GM18858 (cell line): Measurements from ENCODE around the gene SELENON.

Experiments
- ATAC-seq: cut with Tn5 transposase; IDR thresholded peaks from one replicate; pipeline ENCODE4 v1.9.1; 2021; ENCODE audit not compliant: unreplicated experiment

Gene SELENON

DNA sequence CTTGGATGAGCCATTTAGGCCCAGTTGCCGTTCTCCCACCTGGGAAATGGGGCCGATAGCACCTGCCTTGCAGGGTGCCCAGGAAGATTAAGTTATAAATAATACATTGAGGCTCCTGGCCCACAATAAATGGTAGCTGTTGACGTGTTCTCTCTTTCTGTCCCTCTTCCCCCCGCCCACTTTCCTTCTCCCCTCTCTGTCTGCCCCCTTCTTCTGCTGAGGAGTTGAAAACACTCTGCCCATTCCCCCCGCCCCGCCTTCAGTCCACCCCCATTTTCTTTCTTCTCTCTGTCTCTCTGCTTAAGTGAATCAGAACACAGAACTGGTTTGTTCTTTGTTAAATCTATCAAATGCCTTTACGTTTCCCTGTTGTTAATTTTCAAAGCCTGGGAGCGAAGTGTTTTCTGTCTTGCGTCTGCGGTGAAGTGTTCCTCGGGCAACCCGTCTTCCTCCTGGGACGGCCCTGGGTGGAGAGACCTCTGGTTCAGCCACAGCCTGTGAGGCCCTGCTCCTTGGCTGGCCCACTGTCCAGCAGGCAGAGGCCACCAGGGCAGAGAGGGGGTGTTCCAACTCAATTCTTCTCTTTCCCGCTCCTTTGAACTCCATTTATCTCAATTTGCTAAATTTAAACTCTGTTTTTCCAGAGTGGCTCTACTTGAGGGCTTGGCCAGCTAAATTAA, 29.3 kb upstream of the SELENON start:
- ATAC-seq: no peak

DNA sequence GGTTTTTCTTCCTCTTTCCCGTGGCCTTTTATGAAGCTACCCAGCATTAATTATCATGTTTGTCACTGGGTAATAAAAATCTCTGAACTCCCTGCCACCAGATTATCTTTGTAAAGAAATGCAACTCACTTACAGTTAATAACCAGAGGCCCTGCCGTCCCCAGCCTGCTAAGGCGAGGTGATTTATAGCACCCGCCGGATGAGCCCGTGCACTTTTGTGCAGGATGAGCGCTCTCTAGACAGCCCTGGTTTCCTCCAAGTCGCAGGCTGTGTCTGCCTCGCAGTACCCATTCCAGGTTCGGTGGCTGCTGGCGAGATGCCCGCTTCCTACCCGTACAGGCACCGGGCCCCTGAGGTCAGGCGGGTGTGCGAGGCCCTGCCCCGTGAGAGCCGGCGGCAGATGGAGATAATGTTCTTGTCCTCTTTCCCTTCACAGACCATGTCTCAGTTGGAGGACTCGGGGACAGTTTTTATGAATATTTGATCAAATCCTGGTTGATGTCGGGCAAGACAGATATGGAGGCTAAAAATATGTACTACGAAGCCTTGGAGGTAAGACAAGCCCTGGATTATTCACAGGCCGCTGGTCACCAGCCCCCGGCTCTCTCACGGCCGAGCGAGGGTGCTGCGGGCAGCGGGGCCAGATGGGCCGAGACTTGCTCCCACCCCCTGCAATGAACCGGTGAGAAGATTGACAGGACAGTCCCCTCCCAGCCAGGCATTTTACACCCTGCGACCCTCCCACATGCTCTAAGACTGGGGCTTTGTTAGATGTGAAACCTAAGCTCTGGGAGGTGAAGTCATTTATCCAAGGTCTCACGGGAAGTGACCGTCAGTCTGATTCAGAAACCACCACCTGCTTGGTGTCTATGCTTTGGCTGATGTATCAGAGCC, 28.5 kb upstream of the SELENON start:
- ATAC-seq: no peak

DNA sequence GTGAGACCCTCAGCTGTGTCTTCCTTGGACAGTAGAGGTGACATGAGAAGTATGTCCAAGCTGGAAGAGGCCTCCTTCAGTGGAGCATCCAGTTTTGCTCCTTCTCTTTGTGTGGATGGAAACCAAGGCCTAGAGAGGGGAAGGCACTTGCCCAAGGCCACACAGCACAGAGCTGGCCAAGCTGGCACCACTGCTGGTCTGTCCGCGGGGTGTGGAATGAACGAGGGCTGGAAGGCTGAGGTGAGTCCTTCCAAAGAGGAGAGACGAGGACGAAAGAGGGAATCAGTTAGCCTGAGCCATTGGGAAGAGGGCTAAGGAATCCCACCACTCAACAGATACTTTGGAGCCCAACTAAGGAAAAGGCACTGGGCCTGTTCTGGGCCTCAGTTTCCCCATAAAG, 27.8 kb upstream of the SELENON start:
- no peak for ATAC-seq

DNA sequence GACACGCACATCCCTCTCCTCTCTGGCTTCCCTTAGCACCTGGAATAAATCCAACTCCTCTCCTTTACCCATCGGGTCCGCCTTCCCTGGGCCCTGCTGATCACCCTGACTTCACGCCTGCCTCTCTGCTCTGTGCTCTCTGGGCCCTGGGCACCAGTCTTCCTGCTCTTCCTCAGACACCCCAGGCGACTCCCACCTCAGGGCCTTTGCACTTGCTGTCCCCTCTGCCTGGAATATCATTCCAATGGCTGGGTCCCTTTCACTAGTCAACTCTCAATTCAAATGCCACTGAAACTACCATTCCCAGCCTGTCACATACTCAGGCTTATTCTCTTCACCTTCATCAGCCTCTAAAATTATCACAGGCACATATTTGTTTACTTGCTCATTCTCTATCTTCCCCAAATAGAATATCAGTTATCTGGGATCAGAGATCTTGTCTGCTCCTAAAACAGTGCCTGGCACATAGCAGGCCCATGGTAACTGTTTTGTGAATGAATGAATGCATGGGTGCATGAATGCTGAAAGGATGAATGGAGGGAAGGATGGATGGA, 27.2 kb upstream of the SELENON start:
- no peak for ATAC-seq

DNA sequence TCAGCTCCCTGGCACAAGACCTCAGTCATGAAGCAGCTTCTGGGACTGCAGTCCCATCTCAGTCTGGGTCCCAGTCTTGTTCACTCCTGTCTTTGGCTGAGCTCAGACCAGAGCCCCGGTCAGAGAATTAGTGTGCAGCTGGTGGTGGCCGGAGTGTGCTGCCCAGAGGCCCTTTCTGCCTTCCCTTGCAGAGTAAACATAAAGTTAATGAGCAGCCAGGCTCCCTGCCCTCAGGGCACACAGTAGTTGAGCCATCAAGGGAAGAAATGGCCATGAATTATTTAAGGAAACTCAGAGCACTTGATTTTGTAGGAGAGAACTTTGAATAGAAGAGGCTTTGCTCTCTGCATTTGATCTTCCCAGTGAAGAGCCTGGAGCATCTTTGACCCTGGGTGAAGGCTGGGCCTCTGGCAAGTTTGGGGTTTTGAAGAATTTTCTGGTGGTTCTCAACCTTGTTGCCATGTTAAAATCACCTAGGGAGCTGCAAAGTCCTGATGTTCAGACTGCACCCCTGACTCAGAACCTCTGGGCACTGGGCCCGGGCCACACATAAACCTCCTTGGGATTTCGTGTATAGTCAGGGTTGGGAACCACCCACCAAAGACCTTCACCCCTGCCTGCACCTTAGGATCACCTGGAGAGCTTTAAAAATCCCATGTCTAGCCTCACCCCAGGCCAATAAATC, 26.4 kb upstream of the SELENON start:
- ATAC-seq: no peak

DNA sequence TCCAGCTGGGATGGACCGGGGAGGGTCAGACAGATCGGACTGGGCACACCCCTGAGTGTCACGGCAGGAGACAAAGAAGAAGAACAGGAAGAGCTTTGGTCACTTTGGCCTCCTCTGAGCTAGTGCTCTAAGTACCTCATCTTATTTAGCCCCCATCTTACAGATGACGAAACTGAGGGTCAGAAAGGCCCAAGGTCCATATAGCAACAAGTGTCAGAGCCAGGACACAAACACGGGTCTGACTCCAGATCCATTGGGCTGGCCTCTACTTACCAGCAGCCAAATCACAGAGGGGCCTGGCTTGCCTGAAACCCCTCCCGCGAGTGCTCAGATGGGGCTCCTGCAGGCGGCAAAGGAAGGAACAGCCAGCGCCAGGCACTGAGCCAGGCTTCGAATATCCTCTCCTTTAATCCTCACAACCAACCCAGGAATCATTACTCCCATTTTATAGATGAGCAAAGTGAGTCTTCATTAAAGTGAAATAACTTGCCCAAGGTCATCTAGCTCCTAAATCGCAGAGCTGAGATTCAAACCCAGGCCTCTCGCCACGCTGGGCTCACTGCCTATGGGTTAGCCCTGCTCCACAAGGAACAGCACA, 25.7 kb upstream of the SELENON start:
- no peak for ATAC-seq

DNA sequence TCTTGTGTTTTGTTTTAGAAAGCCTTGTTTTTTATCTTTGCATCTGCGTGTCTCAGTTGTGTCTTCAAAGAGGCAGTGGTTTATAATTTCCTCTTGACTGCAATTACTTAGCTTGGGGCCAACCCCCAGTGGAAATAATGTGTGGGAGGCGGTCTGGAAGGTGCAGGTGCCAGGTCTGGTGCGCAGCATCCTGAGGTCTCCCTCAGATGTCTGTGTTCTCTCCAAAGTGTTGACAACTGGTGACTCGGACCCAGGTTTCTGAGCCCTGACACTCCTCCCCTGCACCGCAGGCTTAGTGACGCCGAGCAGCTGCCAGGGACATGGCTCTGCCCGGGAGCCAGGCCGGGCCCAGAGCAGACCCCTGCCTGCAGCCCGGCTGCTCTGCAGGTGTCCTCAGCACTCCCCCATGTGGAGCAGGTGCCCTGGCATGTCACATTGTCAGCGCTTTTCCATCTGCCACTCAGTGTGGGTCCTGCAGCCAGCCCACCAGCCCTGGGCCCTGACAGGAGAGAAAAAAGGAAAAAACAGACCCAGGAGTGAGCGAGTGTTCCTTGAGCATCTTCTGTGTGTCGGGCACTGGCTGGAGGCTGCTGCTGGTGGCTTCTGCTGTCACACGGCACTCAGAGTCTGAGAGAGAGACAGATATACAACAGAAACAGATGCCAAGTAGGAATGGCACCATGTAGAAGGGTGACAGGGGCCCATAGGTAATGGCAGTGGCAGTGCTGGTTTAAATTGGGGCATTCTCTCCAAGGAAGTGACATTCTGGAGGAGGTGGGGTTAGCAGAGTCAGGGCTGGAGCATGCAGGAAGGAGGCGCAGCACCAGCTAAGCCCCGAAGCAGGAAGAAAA, 24.8 kb upstream of the SELENON start:
- no peak for ATAC-seq

DNA sequence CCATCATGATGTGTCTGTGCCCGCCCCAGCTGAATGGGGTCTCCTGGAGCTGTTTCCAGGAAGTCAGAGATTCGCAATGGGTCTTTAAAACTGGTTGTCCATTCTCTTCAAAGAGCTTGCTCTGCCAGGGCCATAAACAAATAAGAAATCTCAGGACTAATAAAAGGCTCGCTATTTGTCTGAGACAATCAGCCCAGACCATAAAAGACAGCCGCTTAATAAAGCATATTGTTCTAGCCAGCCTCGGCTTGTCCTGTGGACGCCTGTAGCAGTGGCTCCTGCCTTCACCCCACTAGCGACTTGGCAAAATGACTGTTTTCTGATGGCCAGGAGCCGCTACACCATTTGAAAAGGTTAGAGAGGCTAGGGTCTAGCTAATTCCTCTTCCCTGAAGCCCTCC, 20.6 kb upstream of the SELENON start:
- ATAC-seq: no peak

DNA sequence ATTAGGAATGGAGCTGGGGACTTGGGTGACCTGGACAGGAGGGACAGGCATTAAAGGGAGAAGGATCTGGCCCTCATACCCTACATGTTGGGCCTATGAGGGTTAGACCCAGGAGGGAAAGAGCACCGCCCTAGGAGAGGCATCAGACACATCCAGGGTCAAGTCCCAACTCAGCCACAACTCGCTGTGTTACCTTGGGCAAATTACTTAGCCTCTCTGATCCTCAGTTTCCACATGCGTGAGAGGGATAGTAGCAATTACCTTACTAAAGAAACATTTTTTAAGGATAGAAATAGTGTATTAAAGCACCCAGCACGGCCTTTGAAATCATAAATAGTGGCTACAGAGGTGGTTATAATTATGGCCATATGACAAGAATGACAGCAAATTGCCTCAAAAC, 20.1 kb upstream of the SELENON start:
- ATAC-seq: no peak

DNA sequence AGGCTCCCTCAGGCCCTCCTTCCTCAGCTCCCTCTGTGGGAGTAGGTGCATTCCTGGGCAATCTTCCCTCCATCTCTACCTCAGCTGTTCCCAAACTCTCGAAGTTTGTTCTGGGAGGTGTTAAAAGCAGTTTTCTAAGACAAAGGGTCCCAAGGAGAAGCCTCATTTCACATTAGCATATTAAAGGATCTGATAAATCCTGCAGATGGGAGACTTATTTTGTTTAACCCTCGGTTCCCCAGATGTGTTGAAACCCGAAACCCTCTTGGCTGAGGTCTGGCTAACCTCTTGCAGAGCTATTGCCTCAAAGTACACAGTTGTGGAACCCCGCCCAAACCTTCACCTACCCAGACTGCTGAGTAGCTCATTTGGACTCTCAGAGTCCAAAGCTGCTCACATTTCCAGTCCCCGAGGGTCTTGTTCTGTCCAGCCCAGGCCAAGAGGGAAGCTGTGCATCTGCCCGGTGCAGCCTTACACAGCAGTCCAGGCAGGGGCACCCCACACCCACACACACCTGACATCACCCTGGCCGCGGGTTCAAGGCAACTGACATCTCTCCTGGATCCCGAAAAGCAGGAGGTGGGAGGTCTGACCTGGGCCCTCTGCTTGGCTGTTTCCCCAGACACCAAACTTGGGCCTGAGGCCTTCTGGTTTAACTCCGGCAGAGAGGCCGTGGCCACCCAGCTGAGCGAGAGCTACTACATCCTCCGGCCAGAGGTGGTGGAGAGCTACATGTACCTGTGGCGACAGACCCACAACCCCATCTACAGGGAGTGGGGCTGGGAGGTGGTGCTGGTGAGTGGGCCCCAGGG, 19.5 kb upstream of the SELENON start:
- no peak for ATAC-seq

DNA sequence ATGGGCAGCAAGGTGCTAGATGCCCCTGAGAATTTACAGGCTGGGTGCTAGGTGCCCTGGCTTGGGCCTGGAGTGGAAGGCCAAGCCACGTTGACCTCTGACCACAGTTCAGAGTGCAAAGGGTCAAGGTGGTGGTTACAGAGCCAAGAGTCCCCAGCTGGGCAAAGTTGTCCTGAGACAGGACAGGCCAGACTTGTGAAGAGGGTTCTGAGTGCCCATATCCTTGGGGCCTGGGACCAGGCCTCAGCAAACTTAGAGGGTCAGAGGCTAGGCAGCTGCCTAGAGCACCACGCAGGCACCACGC, 18.9 kb upstream of the SELENON start:
- no peak for ATAC-seq

DNA sequence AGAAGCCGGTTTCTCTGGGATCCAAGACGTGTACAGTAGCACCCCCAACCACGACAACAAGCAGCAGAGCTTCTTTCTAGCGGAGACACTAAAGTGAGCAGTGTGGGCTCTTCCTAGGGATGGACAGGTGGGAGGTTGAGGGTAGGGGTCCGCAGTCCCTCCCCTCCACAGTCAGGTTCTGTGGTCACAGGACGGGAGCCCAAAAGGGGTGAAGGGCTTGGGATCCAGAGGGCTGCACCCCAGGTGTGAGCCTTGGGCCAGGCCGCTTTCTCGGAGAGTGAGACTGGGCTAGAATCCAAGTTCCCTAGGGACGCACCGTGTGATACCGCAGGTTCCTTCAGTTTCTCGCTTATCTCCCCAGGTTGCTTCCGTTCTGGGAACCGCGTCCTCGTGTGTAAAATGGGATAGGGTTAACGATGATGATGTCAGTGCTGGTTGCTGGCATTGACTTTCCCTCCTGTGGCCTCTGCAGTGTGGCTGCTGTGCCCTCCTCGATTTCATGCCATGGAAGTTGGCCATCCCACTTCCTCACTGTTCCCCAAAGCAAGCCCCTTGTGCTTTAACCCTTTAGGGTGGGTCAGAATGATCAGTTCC, 17.3 kb upstream of the SELENON start:
- ATAC-seq: no peak

DNA sequence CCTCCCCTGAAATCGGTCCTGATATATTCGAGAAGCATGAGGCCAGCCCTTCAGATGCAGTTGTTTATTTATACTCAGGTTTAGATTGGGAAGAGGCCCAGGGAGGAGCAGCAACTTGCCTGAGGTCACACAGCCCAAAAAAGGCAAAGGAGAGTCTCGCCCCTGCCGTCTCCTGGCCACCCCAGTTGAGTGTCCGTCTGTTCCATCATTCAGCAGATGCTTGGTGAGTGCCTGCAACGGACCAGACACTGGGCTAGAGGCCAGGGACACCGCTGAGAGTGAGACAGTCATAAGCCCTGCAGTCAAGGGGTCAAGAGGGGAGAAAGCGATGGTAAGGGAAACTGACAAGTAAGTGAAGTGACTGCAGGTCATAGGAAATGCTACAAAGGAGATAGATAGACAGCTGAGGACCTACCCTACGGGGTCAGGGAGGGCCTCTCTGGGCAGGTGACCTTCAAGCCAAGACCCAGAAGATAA, 15.4 kb upstream of the SELENON start:
- no peak for ATAC-seq

DNA sequence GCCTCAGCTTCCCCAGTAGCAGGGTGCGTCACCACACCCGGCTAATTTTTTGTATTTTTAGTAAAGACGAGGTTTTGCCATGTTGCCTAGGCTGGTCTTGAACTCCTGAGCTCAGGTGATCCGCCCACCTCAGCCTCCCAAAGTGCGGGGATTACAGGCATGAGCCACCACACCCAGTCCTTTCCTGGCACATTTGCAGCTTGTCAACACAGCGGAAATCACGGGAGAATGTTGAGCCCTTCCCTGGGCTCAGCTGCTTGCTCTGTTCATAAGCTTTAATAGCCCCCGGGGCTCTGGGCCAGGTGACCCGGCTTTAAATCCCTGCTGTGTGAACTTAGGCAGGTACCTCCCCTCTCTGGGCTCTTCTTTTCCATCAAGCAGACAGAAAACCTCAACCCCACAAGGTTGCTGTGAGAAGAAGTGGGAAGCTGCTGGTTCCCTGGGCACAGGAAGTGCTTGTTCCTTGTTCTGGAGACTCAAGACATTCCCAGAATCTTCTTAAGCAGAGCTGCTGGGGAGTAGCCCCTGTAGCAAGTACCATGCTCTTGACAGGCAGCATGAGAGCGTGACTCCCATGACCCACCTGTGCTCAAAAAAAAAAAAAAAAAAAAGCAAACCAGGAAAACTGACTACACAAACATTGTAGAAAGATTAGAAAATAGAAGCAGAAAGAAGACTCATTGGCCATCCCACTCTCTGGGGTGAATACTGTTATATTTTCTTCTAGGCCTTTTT, 14.5 kb upstream of the SELENON start:
- ATAC-seq: no peak

DNA sequence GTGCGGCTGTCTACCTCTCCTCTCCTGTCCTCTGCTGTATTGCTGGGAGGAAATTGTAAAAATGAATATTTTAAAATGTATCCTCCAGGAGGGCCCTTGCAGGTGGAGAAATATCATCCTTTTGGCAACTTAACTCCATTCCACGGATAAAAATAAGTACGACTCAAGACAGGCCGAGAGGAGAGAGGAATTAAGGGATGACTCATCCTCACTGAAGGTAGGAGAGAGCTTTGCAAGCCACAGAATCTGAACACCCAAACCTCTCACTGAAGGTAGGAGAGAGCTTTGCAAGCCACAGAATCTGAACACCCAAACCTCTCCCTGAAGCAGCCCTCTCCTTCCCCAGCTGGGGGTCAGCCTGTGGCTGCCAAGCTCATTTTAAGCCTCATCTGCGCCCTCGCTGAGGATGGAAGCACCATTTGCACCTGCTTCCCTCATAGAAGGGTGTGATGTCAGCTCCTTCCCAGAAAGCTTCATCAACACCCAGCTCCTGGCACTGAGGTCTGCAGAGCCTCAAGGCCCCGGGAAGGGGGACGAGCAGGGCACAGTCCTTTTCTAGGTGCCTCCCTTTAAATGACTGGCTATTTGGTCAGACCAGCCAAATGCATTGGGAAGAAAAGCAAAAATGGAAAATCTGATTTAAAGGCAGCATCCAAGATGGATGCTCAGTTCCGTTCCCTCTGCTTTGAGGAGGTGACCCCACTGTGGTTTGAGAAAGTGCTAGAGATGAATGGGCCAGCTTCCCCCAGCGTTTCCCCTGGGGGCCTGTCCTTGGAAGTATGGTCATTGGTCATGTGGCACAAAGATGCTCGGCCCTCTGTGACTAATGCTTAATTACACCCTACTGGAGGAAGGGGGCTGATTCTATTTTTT, 12.9 kb upstream of the SELENON start:
- no peak for ATAC-seq

DNA sequence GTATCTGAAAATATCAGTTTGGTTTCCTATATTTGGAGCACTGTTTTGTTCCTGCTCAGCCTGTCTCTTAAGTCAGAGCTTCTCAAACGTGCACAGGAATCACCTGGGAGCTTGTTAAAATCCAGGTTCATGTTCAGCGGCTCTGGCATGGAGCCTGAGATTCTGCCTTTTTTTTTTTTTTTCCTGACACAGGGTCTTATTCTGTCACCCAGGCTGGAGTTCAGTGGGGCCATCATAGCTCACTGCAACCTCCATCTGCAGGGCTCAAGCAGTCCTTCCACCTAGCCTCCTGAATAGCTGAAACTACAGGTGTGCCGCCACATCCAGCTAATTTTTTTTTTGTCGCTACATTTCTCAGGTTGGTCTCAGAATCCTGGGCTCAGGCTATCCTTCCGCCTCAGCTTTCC, 12.2 kb upstream of the SELENON start:
- no peak for ATAC-seq

DNA sequence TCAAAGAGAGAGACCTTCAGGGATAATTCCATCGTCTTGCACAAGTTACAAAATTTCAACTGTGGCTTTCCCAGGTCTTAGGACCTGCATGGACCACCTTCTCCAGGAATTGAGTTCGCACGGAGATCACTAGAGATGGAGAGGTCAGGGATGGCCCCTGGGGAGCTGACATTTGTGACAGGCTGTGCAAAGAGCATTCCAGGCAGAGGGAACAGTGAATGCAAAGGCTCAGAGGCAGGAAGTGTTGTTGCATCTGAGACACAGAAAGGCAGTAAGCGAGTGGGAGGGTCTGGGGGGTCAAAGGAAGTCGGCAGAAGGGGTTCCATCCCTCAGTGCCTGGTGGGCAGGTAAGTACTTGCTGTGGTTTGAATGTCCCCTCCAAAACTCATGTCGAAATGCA, 9.5 kb upstream of the SELENON start:
- no peak for ATAC-seq

DNA sequence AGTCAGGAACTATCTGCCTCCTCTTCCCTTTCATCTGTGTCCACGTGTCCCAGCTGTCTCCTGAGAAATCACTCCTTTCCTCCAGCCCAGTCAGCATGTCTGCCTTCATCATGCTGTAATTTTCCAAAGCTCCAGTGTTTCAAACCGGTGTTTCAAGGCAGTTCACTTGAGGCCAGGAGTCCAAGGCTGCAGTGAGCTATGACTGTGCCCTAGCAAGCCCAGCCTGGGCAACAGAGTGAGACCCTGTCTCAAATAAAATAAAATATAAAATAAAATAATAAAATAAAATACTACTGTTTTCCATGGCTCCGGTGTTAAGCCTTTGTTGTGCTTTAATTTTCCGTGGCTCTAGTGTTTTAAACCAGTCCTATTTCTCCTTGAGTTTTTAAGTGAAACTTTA, 7.9 kb upstream of the SELENON start:
- ATAC-seq: no peak
